Putamen (tissue), 1 donor: ENCODE results near the gene STAT3.
"Not testable (repeated sequence)": the region's sequence is repeated elsewhere in the genome, so short reads cannot be mapped to it uniquely, and the experiment has no call there.

Experiments
- DNase-seq: peaks from one replicate; pipeline ENCODE4 v3.0.0-alpha.2; 2016; ENCODE audit warnings: low spot score

Gene STAT3

GRCh38 chr17:42346481-42346880 lies 41.8 kb downstream of the STAT3 start:
- DNase-seq = no peak

DNA sequence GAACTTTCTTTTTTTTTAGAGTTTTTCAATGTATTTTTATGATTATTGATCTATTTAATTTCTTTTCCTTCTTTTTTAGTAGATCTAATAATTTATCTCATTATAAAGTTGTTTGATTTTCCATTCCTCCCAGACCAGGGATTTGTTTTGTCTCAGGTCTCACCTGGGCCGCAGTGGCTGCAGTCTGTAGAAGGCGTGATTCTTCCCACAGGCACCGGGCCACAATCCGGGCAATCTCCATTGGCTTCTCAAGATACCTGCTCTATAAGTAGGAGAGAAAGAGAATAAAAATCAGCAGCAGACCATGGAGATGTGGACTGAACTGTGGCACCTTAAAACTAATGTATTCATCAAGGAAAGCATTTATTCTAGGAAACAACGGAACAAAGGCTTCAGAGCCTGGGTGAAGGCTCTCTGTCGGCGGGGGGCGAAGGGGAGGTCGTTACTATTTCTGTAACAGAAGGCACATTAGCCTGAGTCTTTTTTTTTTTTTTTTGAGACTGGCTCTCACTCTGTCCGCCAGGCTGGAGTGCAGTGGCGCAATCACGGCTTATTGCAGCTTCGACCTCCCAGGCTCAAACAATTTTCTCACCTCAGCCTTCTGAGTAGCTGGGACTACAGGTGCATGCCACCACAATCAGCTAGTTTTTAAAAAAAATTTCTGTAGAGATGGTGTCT lies 42.7 kb downstream of the STAT3 start:
- DNase-seq = no peak

DNA sequence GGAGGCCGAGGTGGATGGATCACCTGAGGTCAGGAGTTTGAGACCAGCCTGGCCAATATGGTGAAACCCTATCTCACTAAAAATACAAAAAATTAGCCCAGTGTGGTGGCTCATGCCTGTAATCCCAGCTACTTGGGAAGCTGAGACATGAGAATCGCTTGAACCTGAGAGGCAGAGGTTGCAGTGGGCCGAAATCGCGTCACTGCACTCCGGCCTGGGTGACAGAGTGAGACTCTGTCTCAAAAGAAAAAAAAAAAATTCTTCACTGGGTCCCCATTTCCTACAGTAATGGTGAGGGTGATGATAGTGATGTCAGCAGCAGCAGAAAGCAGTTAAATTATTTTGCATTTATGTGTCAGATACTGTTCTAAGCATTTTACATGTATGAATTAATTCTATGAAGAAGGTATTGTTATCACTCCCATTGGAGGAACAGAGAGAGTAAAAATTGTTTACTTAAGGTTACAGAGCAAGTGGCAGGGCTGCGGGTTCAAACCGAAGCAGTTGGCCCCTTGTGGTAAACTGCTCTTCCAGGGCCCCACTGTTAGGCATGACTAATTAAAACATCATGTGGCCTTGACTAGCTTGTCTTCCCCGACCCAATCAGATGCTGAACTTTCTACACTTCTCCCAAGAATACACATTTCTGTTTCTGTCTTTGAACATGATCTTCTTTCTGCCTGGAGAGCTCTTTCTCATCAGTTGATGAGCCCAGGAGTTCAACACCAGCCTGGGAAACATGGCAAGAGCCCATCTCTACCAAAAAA lies 45.8 kb downstream of the STAT3 start:
- no peak for DNase-seq

GRCh38 chr17:42341568-42341967 lies 46.7 kb downstream of the STAT3 start:
- no peak for DNase-seq

DNA sequence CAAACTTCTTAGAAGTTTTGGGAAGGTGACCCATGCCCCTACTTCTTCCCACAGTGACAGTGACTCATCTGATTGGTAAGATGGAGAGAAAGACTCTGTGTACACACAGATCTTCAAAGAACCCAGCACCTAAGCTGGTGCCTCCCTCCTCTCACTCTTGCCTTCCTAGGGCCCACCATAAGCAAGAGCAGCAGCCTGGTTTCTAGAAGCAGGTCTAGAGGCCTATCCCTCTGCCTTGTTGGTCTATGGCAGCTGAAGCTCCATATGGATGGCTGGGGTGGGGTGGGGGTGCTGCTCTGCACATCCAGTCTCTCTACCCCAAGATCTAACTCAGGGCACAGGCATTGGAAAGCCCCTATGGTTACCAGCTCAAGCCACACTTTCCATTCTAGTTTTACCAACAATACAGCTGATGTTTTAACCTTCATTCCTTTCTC lies 47.5 kb downstream of the STAT3 start:
- no peak for DNase-seq

GRCh38 chr17:42339221-42339620 lies 49.0 kb downstream of the STAT3 start:
- no peak for DNase-seq

GRCh38 chr17:42338427-42338985 lies 49.7 kb downstream of the STAT3 start:
- no peak for DNase-seq

DNA sequence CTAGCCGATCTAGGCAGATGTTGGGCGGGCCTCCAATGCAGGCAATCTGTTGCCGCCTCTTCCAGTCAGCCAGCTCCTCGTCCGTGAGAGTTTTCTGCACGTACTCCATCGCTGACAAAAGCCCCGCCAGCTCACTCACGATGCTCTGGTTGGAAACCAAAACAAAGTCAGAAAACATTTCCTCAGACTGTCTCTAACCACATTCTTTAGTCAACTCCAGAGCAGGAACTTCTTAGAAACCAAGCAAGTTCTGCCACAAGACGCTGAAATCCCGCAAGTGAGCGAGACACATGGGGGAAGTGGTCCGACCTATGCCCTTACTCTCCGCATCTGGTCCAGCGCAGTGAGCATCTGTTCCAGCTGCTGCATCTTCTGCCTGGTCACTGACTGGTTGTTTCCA lies 50.8 kb downstream of the STAT3 start:
- DNase-seq = no peak

DNA sequence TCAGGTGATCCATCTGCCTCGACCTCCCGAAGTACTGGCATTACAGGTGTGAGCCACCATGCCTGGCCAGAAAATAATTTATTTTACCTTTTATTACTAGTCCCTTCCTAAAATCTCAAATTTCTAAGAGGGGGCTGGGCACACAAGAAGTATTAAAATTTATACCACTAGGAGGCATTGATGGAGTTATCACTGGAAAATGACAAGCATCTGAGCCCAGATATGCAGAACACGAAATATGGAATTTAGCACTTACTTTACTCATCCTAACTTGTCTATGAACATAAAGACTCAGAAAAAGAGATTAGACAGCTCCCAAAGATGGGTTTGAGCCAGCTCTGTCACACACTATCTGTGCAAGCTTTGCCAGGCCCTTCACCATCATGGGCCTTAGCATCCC lies 53.6 kb downstream of the STAT3 start:
- DNase-seq = no peak

DNA sequence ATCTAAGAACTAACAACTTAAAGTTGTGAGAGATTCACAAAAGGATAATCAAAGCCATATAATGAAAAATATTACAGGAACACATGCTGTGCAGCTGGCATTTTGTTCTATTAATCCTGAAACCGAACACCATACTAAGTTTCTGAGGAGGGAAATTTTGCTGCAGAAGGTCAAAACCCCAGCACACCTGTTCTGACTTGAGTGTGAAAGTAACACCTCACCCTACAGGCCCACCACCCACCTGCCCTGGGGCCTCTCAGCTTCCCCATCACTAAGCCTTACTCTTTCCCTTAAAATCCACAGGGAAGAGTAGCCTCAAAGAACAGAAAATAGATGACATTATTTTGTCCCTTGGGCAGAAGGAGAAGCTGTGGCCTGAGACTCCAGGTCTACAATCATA lies 55.2 kb downstream of the STAT3 start:
- DNase-seq = no peak

- no peak for DNase-seq
Observed at GRCh38 chr17:42329025-42329976, 58.9 kb downstream of the STAT3 start.

DNA sequence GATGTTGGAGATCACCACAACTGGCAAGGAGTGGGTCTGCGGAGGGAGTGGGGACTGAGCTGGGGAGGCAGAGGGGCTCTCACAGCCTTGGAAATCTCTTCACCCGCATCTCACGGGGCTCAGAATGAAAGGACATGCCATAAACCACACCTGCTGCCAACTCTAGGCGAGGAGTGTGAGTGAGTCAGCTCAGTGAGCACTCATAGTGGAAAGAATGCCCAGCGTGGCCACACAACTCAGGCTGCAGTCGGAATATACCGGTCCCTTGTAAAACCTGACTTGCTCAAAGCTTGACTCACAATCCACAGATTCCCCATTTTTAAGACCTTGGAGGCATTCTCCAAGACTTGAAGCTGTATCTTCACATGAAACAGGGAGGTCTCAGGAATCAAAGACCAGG lies 63.2 kb downstream of the STAT3 start:
- DNase-seq = no peak

DNA sequence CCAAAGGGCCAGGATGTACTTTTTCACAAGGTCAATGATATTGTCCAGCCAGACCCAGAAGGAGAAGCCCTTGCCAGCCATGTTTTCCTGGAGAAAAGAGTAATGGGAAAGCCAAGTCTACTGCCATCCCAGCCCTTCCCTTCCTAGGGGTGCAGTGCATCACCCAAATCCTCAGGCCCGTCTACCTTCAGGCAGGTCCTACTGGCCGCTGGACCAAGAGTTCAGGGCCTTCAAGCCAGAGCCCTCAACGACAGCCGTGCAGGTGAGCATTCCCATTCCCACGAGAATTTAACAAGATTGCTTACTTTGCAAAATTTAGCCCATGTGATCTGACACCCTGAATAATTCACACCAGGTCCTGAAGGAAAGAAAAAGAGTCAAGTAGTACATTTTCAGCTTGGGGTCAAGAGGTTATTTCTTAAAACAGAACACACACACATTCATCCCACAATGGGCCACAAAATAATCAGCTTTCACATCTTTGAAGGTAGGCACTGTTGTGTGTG lies 64.9 kb downstream of the STAT3 start:
- no peak for DNase-seq

GRCh38 chr17:42322382-42323267 lies 65.6 kb downstream of the STAT3 start:
- peak; percentile 89 for DNase-seq

DNA sequence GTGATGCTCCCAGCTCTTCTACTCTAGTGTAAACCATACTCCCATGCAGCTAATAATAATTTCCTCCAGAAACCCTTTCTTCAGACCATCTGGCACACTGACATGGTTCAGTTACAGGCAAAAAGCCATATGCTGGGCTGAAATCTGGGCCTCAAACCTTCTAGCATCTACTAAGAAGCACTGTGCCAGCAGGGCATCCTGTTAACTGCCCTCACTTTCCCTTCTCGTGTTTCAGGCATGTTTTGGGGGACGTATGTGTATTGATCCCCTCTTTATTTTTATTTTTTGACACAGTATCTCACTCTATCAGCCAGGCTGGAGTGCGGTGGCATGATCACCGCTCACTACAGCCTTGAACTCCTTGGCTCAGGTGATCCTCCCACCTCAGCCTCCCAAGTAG lies 66.7 kb downstream of the STAT3 start:
- DNase-seq = no peak

GRCh38 chr17:42317967-42318366 lies 70.3 kb downstream of the STAT3 start:
- DNase-seq = not testable (repeated sequence)

DNA sequence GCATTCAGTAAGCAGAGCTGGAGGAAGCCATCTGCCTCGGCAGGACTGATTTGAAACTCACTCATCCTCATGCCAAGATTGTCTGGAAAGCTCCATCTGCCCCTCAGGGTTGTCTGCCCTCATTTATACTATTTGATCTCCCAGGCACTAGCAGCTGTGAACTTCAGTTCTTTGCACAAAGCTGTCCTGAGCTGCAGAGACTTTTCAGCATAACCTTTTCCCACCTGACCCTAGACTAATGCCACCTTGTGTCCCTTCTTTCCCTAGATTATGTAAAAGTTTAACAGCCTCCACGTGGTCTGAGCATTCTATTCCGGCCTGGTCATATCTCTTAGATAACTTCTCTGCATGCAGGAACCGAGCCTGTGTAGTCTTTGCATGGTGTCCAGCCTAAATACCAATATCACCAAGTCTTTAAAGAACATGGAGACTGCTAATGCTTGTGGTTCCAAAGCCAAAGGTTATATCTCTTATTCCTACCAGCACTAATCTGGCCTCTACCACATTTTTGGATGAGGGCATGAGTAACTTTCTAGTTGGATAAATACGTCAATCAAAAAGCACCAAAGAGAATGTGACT lies 70.9 kb downstream of the STAT3 start:
- no peak for DNase-seq

GRCh38 chr17:42316755-42317154 lies 71.5 kb downstream of the STAT3 start:
- DNase-seq = no peak

GRCh38 chr17:42315402-42316156 lies 72.7 kb downstream of the STAT3 start:
- DNase-seq = no peak
